ENCODE measurements around the gene NKAIN1. TPM values are rescaled to one million over a fixed set of nuclear protein-coding genes. Genes with fewer than 3 reads are reported as not detected.
"Not testable (repeated sequence)": the region's sequence is repeated elsewhere in the genome, so short reads cannot be mapped to it uniquely, and the experiment has no call there.

Gene NKAIN1
- total RNA-seq, 6 donors from 2014 or later: 0.13 to 0.31 TPM; not detected in 4

- TF ChIP-seq CTCF (IDR thresholded peaks at IDR 0.05) (peak; percentile 63 to 84 (median 70)), EP300 (IDR thresholded peaks at IDR 0.05) (no peak)
- peaks cover 9 to 15% (median 13%) of the 10 kb centered on the region in 4 donors for H3K4me1 ChIP-seq
- DNase-seq: peak; percentile 35 to 94
- peaks cover 0 to 9% (median 6%) of the 10 kb centered on the region in 4 donors for H3K27me3 ChIP-seq
- ATAC-seq (ENCODE audit: low FRiP score in 2 of 2): peak; percentile 79 to 89
- peak overlapping the region in 2 of 4 donors; percentile 11 to 17 for H3K4me3 ChIP-seq
- H3K27ac ChIP-seq: no peak overlapping the region
- H3K9me3 ChIP-seq: no peaks in the 10 kb centered on the region
- 20 to 22% methylated on average over 11 to 46 of the region's 52 CpGs for WGBS, 2 donors
- no peaks in the 10 kb centered on the region for H3K36me3 ChIP-seq
Observed at GRCh38 chr1:31181515-31182343, 58.0 kb downstream of the NKAIN1 start.

DNA sequence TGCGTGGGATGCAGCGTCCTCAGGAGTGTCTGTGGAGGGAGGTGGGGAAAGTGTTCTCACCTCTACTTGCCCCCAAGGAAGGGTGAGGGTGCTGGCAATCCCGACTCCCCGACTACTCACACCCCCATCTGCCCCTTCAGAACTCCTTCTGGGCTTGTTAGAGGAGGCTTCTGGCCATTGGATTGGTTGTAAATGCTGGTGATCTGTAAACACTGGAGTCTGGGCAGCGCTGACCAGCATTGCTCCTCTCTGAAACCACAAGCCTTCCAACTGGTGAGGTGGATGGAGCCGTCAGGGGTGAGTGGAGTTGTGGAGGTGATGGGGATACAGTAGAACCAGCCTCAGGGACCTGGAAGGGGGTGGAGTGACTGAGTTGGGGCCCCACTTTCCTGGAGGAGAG lies 59.3 kb downstream of the NKAIN1 start:
- WGBS, 2 donors: 80 to 83% methylated on average over 6 of the region's 6 CpGs

GRCh38 chr1:31176291-31176690 lies 63.4 kb downstream of the NKAIN1 start:
- WGBS, 2 donors: 98 to 99% methylated on average over 8 to 20 of the region's 33 CpGs
- not testable (repeated sequence) for H3K9me3 ChIP-seq; H3K4me3 ChIP-seq; H3K27ac ChIP-seq; ATAC-seq (ENCODE audit: low FRiP score in 2 of 2); H3K27me3 ChIP-seq; H3K36me3 ChIP-seq; H3K4me1 ChIP-seq
- peak in 1 of 2 donors; percentile 68 for DNase-seq

More for the DNA sequence above, 59.3 kb downstream of the NKAIN1 start:
- DNase-seq: no peak
- Histone ChIP-seq H3K4me1 (peaks cover 9 to 15% (median 13%) of the 10 kb centered on the region in 4 donors), H3K36me3 (no peaks in the 10 kb centered on the region), H3K9me3 (no peaks in the 10 kb centered on the region), H3K27me3 (peaks cover 0 to 9% (median 6%) of the 10 kb centered on the region in 4 donors), H3K4me3 (no peak overlapping the region), H3K27ac (no peak overlapping the region)
- ATAC-seq (ENCODE audit: low FRiP score in 2 of 2): no peak
- no peak for TF ChIP-seq CTCF (IDR thresholded peaks at IDR 0.05)
- TF ChIP-seq POLR2A (IDR thresholded peaks at IDR 0.05): no peak
- no peak for TF ChIP-seq EP300 (IDR thresholded peaks at IDR 0.05)
- no peak for TF ChIP-seq POLR2AphosphoS5 (IDR thresholded peaks at IDR 0.05)

GRCh38 chr1:31170486-31170735 lies 69.3 kb downstream of the NKAIN1 start:
- H3K27ac ChIP-seq: peak overlapping the region in 3 of 4 donors; percentile 47 to 64 (median 60)
- no peak overlapping the region for H3K4me3 ChIP-seq
- peaks cover 0 to 10% (median 0%) of the 10 kb centered on the region in 4 donors for H3K4me1 ChIP-seq
- no peaks in the 10 kb centered on the region for H3K36me3 ChIP-seq
- WGBS, 2 donors: 91 to 93% methylated on average over 4 of the region's 4 CpGs
- no peaks in the 10 kb centered on the region for H3K9me3 ChIP-seq
- TF ChIP-seq POLR2A (IDR thresholded peaks at IDR 0.05) (no peak), POLR2AphosphoS5 (IDR thresholded peaks at IDR 0.05) (no peak), CTCF (IDR thresholded peaks at IDR 0.05) (no peak), EP300 (IDR thresholded peaks at IDR 0.05) (no peak)
- H3K27me3 ChIP-seq: no peaks in the 10 kb centered on the region
- no peak for ATAC-seq (ENCODE audit: low FRiP score in 2 of 2)
- no peak for DNase-seq

DNA sequence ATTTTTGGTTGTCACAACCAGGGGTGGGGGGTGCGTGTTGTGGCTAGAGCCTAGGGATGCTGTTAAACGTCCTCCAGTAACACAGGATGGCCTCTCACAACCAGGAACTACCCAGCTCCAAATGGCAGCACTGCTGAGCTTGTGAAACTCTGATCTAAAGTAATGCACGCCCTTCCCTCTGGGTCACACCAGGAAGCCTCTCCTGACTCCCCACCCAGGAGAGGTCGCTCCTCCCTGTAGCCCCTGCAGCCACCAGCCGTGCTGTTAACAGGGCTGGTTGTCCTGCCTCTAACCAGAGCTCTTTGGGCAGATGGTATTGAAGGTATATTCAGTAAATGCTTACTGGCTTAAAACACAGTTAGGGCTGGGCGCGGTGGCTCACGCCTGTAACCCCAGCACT lies 73.2 kb downstream of the NKAIN1 start:
- no peaks in the 10 kb centered on the region for H3K9me3 ChIP-seq
- no peak for ATAC-seq (ENCODE audit: low FRiP score in 2 of 2)
- TF ChIP-seq POLR2A (IDR thresholded peaks at IDR 0.05) (no peak), CTCF (IDR thresholded peaks at IDR 0.05) (no peak), POLR2AphosphoS5 (IDR thresholded peaks at IDR 0.05) (no peak), EP300 (IDR thresholded peaks at IDR 0.05) (no peak)

More for the DNA sequence above, 73.2 kb downstream of the NKAIN1 start:
- Histone ChIP-seq H3K27me3 (no peaks in the 10 kb centered on the region), H3K36me3 (no peaks in the 10 kb centered on the region), H3K4me3 (no peak overlapping the region), H3K27ac (no peak overlapping the region), H3K4me1 (peaks cover 0 to 13% (median 3%) of the 10 kb centered on the region in 4 donors)
- 42 to 66% methylated on average over 4 to 8 of the region's 8 CpGs for WGBS, 2 donors
- no peak for DNase-seq
